OCI-LY1 (cell line): Measurements from ENCODE around the gene THSD7A.

Source experiments
- H2AFZ ChIP-seq: fragments of 200-600 bp; sonication (generic), shearing (Covaris generic); 2 replicates; pipeline ENCODE4 v1.6.0; 2014; ENCODE audit warnings: antibody characterized with exemption, mild to moderate bottlenecking, low read length
- H3F3A ChIP-seq: fragments of 200-600 bp; sonication (generic), shearing (Covaris generic); 2 replicates; pipeline ENCODE4 v1.6.0; 2014; ENCODE audit warnings: mild to moderate bottlenecking, antibody characterized with exemption, low read length, moderate library complexity; ENCODE audit not compliant: insufficient read depth
- H3K27ac ChIP-seq: fragments of 200-600 bp; sonication (generic); 2 replicates; pipeline ENCODE4 v1.5.1; 2014; ENCODE audit warnings: low read length, mixed run types, mild to moderate bottlenecking, low read depth; ENCODE audit not compliant: poor library complexity, severe bottlenecking
- H3K27me3 ChIP-seq: fragments of 200-600 bp; sonication (generic); 2 replicates; pipeline ENCODE4 v1.6.0; 2014; ENCODE audit warnings: antibody characterized with exemption, mild to moderate bottlenecking, low read length, moderate library complexity; ENCODE audit not compliant: insufficient read depth
- H3K36me3 ChIP-seq: fragments of 200-600 bp; sonication (generic); 2 replicates; pipeline ENCODE4 v1.6.1; 2014; ENCODE audit warnings: mild to moderate bottlenecking, antibody characterized with exemption, low read length, moderate library complexity, mixed read lengths; ENCODE audit not compliant: insufficient read depth
- H3K4me1 ChIP-seq: fragments of 200-600 bp; sonication (generic); 2 replicates; pipeline ENCODE4 v1.5.1; 2014; ENCODE audit warnings: mild to moderate bottlenecking, low read length, moderate library complexity; ENCODE audit not compliant: insufficient read depth, severe bottlenecking
- H3K4me2 ChIP-seq: fragments of 200-600 bp; sonication (generic), shearing (Covaris generic); 2 replicates; pipeline ENCODE4 v1.6.1; 2014; ENCODE audit warnings: low read length
- H3K4me3 ChIP-seq: fragments of 200-600 bp; sonication (generic); 2 replicates; pipeline ENCODE4 v1.5.1; 2014; ENCODE audit warnings: low read length, low read depth, mild to moderate bottlenecking, mixed read lengths; ENCODE audit not compliant: poor library complexity, severe bottlenecking
- H3K79me2 ChIP-seq: fragments of 200-600 bp; shearing (Covaris generic); 2 replicates; pipeline ENCODE4 v1.6.1; 2016; ENCODE audit warnings: mixed run types, low read length, mixed read lengths; ENCODE audit not compliant: insufficient read depth
- H3K9ac ChIP-seq: fragments of 200-600 bp; sonication (generic), shearing (Covaris generic); 2 replicates; pipeline ENCODE4 v1.6.1; 2014; ENCODE audit warnings: mild to moderate bottlenecking, low read length, mixed read lengths
- H3K9me2 ChIP-seq: fragments of 200-600 bp; sonication (generic), shearing (Covaris generic); 2 replicates; pipeline ENCODE4 v1.6.1; 2014; ENCODE audit warnings: low read depth, mild to moderate bottlenecking, low read length, mixed read lengths
- H3K9me3 ChIP-seq: fragments of 200-600 bp; shearing (Covaris generic); 2 replicates; pipeline ENCODE4 v1.6.1; 2014; ENCODE audit warnings: low read length, mixed read lengths
- H4K20me1 ChIP-seq: fragments of 200-600 bp; sonication (generic), shearing (Covaris generic); 2 replicates; pipeline ENCODE4 v1.6.0; 2016; ENCODE audit warnings: mild to moderate bottlenecking, low read length; ENCODE audit not compliant: insufficient read depth
- EZH2 ChIP-seq: fragments of 200-600 bp; sonication (generic), shearing (Covaris generic); IDR thresholded peaks from 2 replicates; pipeline ENCODE4 v1.8.0; 2017; ENCODE audit warnings: borderline replicate concordance, mixed run types, mild to moderate bottlenecking, antibody characterized with exemption, low read length, moderate library complexity, mixed read lengths
- TF ChIP-seq, protein P1 (sequence below): fragments of 200-600 bp; sonication (generic), shearing (Covaris generic); IDR thresholded peaks from 2 replicates; pipeline ENCODE4 v1.5.1; 2017; ENCODE audit warnings: mild to moderate bottlenecking, antibody characterized with exemption, low read length, moderate library complexity, mixed read lengths

Gene THSD7A

DNA sequence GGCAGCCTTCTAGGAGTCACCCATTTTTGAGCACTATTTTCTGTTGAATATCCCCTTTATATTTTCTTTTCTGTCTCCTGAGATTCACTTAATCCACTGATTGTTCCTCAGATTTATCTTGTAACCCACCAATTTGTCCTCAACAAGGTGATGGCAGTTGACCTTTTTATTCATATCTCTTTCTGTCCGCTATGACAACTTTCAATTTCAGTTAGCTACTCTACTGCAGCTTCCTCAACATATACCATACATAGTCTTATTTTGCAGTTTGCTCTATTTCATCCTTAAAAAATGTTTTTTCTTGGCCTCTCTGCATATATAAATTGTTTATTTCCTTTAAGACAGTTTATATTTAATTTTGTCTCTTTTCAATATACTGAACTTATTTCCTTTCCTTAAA lies 101.3 kb downstream of the THSD7A start:
- no peaks in the 10 kb centered on the region for H3K79me2 ChIP-seq
- H3K27me3 ChIP-seq: no peaks in the 10 kb centered on the region
- TF ChIP-seq, protein P1, sequence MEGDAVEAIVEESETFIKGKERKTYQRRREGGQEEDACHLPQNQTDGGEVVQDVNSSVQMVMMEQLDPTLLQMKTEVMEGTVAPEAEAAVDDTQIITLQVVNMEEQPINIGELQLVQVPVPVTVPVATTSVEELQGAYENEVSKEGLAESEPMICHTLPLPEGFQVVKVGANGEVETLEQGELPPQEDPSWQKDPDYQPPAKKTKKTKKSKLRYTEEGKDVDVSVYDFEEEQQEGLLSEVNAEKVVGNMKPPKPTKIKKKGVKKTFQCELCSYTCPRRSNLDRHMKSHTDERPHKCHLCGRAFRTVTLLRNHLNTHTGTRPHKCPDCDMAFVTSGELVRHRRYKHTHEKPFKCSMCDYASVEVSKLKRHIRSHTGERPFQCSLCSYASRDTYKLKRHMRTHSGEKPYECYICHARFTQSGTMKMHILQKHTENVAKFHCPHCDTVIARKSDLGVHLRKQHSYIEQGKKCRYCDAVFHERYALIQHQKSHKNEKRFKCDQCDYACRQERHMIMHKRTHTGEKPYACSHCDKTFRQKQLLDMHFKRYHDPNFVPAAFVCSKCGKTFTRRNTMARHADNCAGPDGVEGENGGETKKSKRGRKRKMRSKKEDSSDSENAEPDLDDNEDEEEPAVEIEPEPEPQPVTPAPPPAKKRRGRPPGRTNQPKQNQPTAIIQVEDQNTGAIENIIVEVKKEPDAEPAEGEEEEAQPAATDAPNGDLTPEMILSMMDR: no peak

DNA sequence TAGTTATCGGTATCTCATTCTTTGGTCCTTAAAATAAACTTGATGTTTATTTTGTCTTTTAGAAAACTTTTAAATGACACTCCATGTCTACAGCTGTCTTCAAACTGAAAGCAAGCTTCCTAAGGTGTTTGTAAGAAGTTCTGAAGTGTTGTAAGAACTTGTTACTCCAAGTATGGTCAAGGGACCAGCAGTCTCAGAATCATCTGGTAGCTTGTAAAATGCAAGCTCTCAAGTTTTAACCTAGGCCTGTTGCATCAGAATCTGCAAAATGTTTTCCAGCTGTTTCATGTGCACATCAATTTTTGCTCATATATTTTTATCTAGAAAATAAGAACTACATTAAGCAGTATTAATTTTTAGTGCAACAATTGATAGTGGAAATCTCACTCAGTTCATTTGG lies 104.1 kb downstream of the THSD7A start:
- Histone ChIP-seq H3K4me1 (no peaks in the 10 kb centered on the region), H4K20me1 (no peaks in the 10 kb centered on the region), H3K4me2 (no peak overlapping the region), H3K9ac (no peak overlapping the region), H3K36me3 (no peaks in the 10 kb centered on the region), H3K79me2 (no peaks in the 10 kb centered on the region), H3K9me2 (no peaks in the 10 kb centered on the region), H2AFZ (no peak overlapping the region), H3K27ac (no peak overlapping the region), H3F3A (no peaks in the 10 kb centered on the region), H3K4me3 (no peak overlapping the region), H3K9me3 (no peaks in the 10 kb centered on the region), H3K27me3 (no peaks in the 10 kb centered on the region)
- TF ChIP-seq, protein P1: no peak
- TF ChIP-seq EZH2: no peak

More for the DNA sequence above, 101.3 kb downstream of the THSD7A start:
- Histone ChIP-seq H3K9ac (no peak overlapping the region), H3K9me3 (no peaks in the 10 kb centered on the region), H4K20me1 (no peaks in the 10 kb centered on the region), H2AFZ (no peak overlapping the region), H3K36me3 (no peaks in the 10 kb centered on the region), H3F3A (no peaks in the 10 kb centered on the region), H3K4me1 (no peaks in the 10 kb centered on the region), H3K27ac (no peak overlapping the region), H3K9me2 (no peaks in the 10 kb centered on the region), H3K4me2 (no peak overlapping the region), H3K4me3 (no peak overlapping the region)

DNA sequence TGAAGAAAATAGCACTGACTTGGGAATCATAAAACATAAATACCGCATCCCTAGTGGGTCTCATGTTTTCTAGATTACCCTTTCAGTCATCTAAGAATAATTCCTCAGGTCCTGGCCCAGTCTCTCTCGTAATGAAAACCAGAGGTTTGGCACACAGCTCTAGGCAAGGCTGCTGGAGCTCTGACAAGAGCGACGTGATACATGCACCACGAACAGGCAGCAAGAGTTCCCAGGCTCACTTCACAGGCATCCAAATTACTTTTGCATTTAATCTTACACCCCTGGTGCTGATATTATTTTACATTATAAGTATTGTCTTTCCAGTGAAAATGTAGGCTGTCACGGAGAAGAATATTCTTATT lies 105.2 kb downstream of the THSD7A start:
- Histone ChIP-seq H3K27me3 (no peaks in the 10 kb centered on the region), H3F3A (no peaks in the 10 kb centered on the region), H3K36me3 (no peaks in the 10 kb centered on the region), H2AFZ (no peak overlapping the region), H3K9me2 (no peaks in the 10 kb centered on the region), H3K9ac (no peak overlapping the region), H3K4me3 (no peak overlapping the region), H3K4me2 (no peak overlapping the region), H3K27ac (no peak overlapping the region), H3K79me2 (no peaks in the 10 kb centered on the region), H3K4me1 (no peaks in the 10 kb centered on the region), H3K9me3 (no peaks in the 10 kb centered on the region), H4K20me1 (no peaks in the 10 kb centered on the region)
- TF ChIP-seq, protein P1: no peak
- TF ChIP-seq EZH2: no peak
